HG03432 (cell line): Measurements from ENCODE around the gene POMT1.
"Not testable (repeated sequence)": the region's sequence is repeated elsewhere in the genome, so short reads cannot be mapped to it uniquely, and the experiment has no call there.

ENCODE experiments used
- ATAC-seq: cut with Tn5 transposase; IDR thresholded peaks from one replicate; pipeline ENCODE4 v1.9.1; 2021; ENCODE audit warnings: mild to moderate bottlenecking, moderate library complexity; ENCODE audit not compliant: unreplicated experiment

POMT1 gene

GRCh38 chr9:131549186-131549585 lies 46.5 kb downstream of the POMT1 start:
- ATAC-seq = not testable (repeated sequence)

- ATAC-seq = not testable (repeated sequence)
Observed at GRCh38 chr9:131550465-131550864, 47.7 kb downstream of the POMT1 start.

GRCh38 chr9:131552030-131552429 lies 49.3 kb downstream of the POMT1 start:
- ATAC-seq = no peak

GRCh38 chr9:131554087-131554842 lies 51.5 kb downstream of the POMT1 start:
- ATAC-seq = no peak

- ATAC-seq = no peak
Observed at GRCh38 chr9:131554843-131555351, 52.2 kb downstream of the POMT1 start.

- ATAC-seq = no peak
Observed at GRCh38 chr9:131555841-131556673, 53.3 kb downstream of the POMT1 start.

- no peak for ATAC-seq
Observed at GRCh38 chr9:131557855-131558548, 55.3 kb downstream of the POMT1 start.

GRCh38 chr9:131559421-131560000 lies 56.8 kb downstream of the POMT1 start:
- ATAC-seq = no peak

- no peak for ATAC-seq
Observed at GRCh38 chr9:131562032-131562959, 59.6 kb downstream of the POMT1 start.

GRCh38 chr9:131565369-131565768 lies 62.7 kb downstream of the POMT1 start:
- ATAC-seq = no peak

GRCh38 chr9:131566158-131566557 lies 63.4 kb downstream of the POMT1 start:
- no peak for ATAC-seq

GRCh38 chr9:131567910-131568309 lies 65.2 kb downstream of the POMT1 start:
- ATAC-seq = no peak
